ENCODE data around the gene NACC2.

NACC2 gene

DNA sequence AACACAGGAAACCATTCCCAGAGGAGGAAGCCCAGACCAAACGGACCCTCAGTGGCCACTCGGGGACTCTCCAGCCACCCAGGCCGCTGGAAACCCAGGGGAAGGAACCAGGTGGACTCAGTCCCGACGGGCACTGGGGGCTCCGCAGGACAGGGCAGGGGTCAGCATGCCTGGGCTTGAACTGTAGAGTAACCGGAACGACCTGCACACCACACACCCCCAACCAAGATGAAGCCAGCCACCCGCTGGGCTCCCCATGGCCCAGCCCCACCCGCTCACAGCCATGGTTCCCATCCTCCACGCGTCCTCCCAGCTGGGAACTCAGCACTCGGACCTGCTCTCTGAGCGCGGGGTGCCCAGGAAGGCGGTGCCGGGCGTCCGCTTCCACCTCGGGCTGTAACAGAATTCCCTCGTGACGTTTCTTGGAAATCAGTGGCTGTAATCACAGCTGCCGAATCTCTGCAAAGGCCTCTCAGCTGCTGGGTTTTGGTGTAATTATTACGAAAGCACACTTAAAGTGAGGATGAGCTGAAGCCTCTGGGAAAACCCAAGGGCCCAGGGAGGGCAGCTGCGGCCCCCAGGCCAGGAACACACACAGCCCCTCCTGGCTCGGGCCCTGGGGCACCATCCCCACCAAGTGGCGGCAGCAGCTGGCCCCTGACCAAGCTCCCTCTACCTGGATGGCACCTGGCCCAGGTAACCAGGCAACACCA, 13.8 kb downstream of the NACC2 start:
- Histone ChIP-seq H3K9me3 (replicated peaks; ENCODE audit: low read length) (no peaks in the 10 kb centered on the region), H3K36me3 (ENCODE audit: insufficient read depth, low read length) (peaks cover 4% of the 10 kb centered on the region), H3K4me1 (ENCODE audit: control insufficient read depth, insufficient read depth, low read length) (peaks cover 27% of the 10 kb centered on the region), H3K9ac (ENCODE audit: low read depth, low read length) (no peak overlapping the region), H3K4me3 (ENCODE audit: low read length) (no peak overlapping the region), H3K4me2 (ENCODE audit: low read length) (no peak overlapping the region), H3K27me3 (ENCODE audit: control insufficient read depth, insufficient read depth, low read length) (no peaks in the 10 kb centered on the region)

DNA sequence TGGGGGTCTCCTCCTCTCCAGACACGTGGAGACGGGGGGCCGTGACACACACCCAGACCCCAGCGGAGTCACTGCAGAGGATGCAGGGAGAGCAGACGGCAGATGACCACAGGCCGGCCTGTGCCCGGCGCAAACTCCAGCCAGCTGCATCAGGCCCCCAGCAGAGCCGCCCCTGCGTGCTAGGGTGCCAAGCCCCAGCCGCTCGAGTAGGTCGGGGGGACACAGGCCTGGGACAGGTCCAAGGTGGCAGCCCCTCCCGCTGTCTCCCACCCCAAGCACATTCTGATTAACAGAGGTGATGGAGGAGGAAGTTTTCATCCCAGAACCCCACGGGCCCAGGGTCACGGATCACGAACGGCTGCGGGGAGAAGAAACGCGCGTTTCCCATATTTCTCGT, 14.4 kb downstream of the NACC2 start:
- Histone ChIP-seq H3K27me3 (ENCODE audit: control insufficient read depth, insufficient read depth, low read length) (no peaks in the 10 kb centered on the region), H3K4me3 (ENCODE audit: low read length) (no peak overlapping the region), H3K4me1 (ENCODE audit: control insufficient read depth, insufficient read depth, low read length) (peaks cover 21% of the 10 kb centered on the region), H3K9ac (ENCODE audit: low read depth, low read length) (no peak overlapping the region), H3K9me3 (replicated peaks; ENCODE audit: low read length) (no peaks in the 10 kb centered on the region), H3K4me2 (ENCODE audit: low read length) (no peak overlapping the region), H3K36me3 (ENCODE audit: insufficient read depth, low read length) (peaks cover 4% of the 10 kb centered on the region)

DNA sequence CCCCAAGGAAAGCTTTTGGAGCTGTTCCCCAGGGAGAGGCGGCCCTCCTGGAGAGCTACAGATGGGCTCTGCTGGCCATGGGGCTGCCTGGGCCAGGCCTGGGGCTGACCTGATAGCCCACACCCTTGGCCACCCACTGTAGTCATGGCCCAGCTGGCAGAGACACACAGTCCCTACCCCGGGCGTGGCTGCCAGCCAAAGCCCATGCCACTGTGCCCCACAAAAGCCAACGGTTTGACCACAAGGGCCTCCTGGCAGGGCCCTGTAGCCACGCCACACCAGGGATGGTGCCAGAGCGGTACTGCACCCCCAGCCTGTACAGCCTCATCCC, 15.2 kb downstream of the NACC2 start:
- no peak overlapping the region for H3K9ac ChIP-seq (ENCODE audit: low read depth, low read length)
- H3K4me2 ChIP-seq (ENCODE audit: low read length): no peak overlapping the region
- no peaks in the 10 kb centered on the region for H3K27me3 ChIP-seq (ENCODE audit: control insufficient read depth, insufficient read depth, low read length)
- H3K9me3 ChIP-seq (replicated peaks; ENCODE audit: low read length): no peaks in the 10 kb centered on the region
- no peak overlapping the region for H3K4me3 ChIP-seq (ENCODE audit: low read length)
- H3K36me3 ChIP-seq (ENCODE audit: insufficient read depth, low read length): peaks cover 6% of the 10 kb centered on the region
- H3K4me1 ChIP-seq (ENCODE audit: control insufficient read depth, insufficient read depth, low read length): peaks cover 18% of the 10 kb centered on the region

DNA sequence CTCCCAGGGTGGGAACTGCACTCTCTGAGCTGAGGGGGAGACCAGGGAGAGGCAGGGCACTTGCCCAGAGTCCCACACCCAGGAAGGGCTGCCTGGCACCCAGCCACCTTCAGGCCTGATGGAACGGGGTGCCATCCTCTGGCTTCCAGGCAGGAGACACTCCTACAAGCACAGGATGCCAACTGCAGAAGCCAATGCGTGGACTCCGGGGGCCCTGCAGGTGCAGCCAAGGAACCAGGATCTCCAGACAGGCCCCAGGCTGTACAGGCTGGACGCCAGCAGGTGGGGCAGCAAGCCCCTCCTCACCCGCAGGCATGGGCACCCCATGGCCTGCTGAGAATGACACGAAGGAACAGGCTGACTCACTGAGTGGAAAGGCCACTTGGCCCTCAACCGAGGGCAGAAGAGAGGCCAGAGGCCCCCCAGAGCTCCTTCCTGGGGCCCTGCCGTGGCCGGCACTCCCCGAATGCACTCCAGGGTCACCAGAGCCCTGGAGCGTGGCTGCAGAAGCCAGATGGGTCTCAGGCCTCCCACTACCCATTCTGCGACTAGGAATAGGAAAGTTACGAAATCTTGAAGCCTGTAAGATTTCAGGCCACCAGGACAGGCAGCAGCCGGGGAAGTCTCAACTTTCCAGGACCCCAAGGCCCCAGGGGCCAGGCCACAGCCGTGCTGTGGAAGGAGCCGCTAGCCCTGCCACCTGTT, 15.7 kb downstream of the NACC2 start:
- H3K27me3 ChIP-seq (ENCODE audit: control insufficient read depth, insufficient read depth, low read length): no peaks in the 10 kb centered on the region
- H3K9me3 ChIP-seq (replicated peaks; ENCODE audit: low read length): no peaks in the 10 kb centered on the region
- no peak overlapping the region for H3K4me3 ChIP-seq (ENCODE audit: low read length)
- H3K9ac ChIP-seq (ENCODE audit: low read depth, low read length): no peak overlapping the region
- H3K4me1 ChIP-seq (ENCODE audit: control insufficient read depth, insufficient read depth, low read length): peaks cover 18% of the 10 kb centered on the region
- H3K36me3 ChIP-seq (ENCODE audit: insufficient read depth, low read length): peaks cover 11% of the 10 kb centered on the region
- no peak overlapping the region for H3K4me2 ChIP-seq (ENCODE audit: low read length)

DNA sequence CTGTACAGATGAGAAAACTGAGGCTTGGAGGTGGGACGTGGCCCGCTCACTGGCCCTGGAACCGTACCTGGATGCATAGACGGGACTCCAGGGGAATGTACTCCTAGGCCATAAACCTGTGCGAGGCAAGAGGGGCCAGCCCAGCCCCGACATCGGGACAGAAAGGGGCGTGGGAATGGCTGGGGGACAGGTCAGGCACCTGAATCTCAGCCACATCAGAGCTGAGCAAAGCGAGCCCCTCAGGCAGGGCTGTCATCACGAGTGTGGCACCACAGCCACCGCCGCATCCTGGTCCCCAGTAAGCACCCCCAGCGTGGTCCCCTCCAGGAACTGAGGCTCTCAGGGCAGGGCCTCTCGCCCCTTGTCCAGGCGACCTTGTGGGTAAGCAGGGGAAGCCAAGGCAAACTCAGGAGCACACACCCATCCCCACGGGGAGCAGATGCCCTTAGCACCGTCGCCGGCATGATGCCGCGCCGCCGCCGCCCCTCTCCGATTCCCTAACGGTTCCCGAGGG, 16.5 kb downstream of the NACC2 start:
- Histone ChIP-seq H3K9ac (ENCODE audit: low read depth, low read length) (no peak overlapping the region), H3K27me3 (ENCODE audit: control insufficient read depth, insufficient read depth, low read length) (no peaks in the 10 kb centered on the region), H3K9me3 (replicated peaks; ENCODE audit: low read length) (no peaks in the 10 kb centered on the region), H3K4me3 (ENCODE audit: low read length) (no peak overlapping the region), H3K4me1 (ENCODE audit: control insufficient read depth, insufficient read depth, low read length) (peaks cover 18% of the 10 kb centered on the region), H3K4me2 (ENCODE audit: low read length) (no peak overlapping the region), H3K36me3 (ENCODE audit: insufficient read depth, low read length) (peaks cover 11% of the 10 kb centered on the region)

DNA sequence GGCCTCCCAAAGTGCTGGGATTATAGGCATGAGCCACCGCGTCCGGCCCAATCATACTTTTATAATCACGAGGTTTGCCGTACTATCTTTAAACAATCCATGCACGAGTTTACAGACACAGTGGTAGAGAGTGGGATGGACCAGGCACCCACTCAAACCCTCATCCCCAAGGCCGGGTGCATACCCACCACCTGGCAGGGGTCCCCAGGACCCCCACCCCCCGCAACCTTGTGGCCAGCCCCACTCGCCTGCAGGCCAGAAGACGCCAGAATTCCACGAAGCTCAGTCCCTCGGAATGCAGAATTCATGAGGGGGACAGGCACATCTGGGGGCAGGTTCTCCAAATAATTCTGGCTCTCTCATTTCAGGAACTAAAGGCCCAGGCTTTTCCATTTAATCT, 17.1 kb downstream of the NACC2 start:
- Histone ChIP-seq H3K4me1 (ENCODE audit: control insufficient read depth, insufficient read depth, low read length) (peaks cover 18% of the 10 kb centered on the region), H3K4me3 (ENCODE audit: low read length) (no peak overlapping the region), H3K4me2 (ENCODE audit: low read length) (no peak overlapping the region), H3K9me3 (replicated peaks; ENCODE audit: low read length) (no peaks in the 10 kb centered on the region), H3K27me3 (ENCODE audit: control insufficient read depth, insufficient read depth, low read length) (no peaks in the 10 kb centered on the region), H3K36me3 (ENCODE audit: insufficient read depth, low read length) (peaks cover 9% of the 10 kb centered on the region), H3K9ac (ENCODE audit: low read depth, low read length) (no peak overlapping the region)

DNA sequence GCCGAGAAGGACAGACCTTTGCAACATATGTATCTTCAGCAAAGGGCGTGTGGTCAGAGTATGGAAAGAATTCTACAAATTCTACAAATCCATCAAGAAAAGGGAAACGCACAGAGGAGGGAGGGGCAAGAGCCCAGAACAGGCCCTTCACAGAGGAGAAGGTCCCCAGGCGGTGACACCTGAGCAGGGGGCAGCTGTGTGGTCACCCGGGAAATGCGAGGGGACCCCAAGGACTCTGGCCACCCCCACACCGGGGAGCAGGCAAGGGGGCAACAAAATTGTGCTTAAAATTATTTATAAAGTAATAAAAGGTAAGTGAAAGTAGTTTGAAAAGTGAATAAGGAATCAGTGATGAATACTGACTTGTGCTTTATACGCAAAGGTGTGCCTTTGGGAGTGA, 17.6 kb downstream of the NACC2 start:
- Histone ChIP-seq H3K36me3 (ENCODE audit: insufficient read depth, low read length) (peaks cover 7% of the 10 kb centered on the region), H3K4me1 (ENCODE audit: control insufficient read depth, insufficient read depth, low read length) (peaks cover 18% of the 10 kb centered on the region), H3K9me3 (replicated peaks; ENCODE audit: low read length) (no peaks in the 10 kb centered on the region), H3K4me3 (ENCODE audit: low read length) (no peak overlapping the region), H3K9ac (ENCODE audit: low read depth, low read length) (no peak overlapping the region), H3K27me3 (ENCODE audit: control insufficient read depth, insufficient read depth, low read length) (no peaks in the 10 kb centered on the region), H3K4me2 (ENCODE audit: low read length) (no peak overlapping the region)

DNA sequence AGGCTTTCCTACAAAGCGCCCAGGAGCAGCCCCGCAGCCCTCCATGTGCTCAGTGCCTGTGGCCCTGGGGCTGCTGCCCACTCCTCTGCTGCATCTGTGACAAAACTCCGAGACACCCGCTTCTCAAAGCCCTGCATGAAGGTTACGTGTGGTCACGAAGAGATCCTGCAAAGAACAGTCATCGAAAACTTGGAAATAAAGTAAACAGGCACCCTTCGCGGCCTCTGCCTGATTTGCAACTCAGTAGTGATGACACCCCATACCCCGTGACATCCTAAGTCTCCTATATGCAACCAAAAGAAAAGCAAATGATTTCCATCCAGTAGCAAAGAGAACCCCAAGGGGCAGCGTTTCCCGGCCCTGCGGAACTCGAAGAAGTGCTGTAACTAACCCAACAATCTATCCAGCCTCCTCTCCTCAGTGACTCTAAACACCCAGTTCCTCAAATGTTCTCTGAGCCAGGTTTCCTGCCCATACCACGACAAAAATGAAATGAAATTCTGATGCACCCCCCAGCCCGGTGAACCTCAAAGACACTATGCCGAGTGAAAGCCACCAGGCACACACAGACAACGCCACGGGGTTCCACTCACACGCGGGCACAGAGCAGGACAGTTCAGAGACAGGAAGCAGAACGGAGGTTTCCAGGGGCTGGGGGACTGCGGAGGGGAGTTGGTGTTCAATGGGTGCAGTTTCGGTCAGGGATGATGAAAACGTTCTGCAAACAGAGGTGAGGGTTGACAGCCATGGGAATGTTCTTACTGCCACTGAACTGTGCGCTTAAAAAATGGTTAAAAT, 19.0 kb downstream of the NACC2 start:
- no peaks in the 10 kb centered on the region for H3K27me3 ChIP-seq (ENCODE audit: control insufficient read depth, insufficient read depth, low read length)
- H3K4me2 ChIP-seq (ENCODE audit: low read length): no peak overlapping the region
- H3K36me3 ChIP-seq (ENCODE audit: insufficient read depth, low read length): peaks cover 7% of the 10 kb centered on the region
- H3K4me3 ChIP-seq (ENCODE audit: low read length): no peak overlapping the region
- H3K4me1 ChIP-seq (ENCODE audit: control insufficient read depth, insufficient read depth, low read length): peaks cover 15% of the 10 kb centered on the region
- no peak overlapping the region for H3K9ac ChIP-seq (ENCODE audit: low read depth, low read length)
- no peaks in the 10 kb centered on the region for H3K9me3 ChIP-seq (replicated peaks; ENCODE audit: low read length)

DNA sequence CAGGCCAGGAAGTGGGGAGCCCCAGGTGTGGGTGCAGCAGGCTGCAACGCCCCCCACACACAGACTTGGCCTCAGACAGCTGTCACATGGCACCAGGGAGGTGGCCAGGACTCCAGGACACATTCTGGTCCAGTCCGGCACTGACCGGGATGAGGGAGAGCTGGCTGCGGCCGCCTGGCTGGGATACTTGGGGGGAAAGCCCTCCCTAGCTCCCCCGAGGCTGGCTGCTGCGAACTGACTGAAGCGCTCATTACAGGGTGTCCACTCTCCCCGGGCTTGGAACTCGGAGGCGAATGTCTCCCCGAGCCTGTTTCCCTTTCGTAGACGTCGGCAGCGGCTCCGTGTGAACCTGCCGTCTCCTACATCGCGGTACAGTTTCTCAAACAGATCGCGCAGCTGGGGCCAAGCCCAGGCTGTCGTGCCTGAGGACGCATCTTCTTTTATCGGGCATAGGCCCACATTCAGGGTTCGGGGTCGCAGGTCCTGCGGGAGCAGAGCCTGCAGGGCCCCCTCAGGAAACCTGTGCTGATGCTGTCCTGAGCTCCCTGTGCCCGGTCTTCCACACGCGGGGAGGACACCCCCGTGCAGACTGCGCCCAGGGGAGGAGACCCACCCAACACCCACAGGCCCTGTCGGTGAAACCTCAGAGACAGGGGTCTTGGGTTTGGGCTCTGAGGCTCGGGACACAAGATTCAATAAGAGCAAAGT, 19.8 kb downstream of the NACC2 start:
- Histone ChIP-seq H3K4me1 (ENCODE audit: control insufficient read depth, insufficient read depth, low read length) (peaks cover 13% of the 10 kb centered on the region), H3K9ac (ENCODE audit: low read depth, low read length) (no peak overlapping the region), H3K4me3 (ENCODE audit: low read length) (no peak overlapping the region)

DNA sequence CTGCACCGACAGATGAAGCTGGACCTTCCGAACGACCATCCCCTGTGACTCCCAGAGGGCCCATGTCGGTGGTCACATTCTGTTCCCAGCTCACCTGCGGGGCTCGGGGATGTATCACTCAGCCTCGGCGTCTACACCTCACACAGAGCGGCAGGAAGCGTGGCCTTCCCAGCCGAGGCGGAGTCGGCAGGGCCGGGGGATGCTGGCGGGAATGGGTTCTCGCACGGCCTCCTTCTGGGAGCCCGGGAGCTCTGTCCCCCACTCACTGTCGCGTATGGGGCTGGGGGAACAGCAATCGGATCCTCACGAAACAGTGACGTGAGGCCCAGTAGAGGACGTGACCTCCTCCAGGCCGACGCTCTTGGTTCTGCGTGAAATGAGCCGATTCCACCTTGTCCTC, 20.4 kb downstream of the NACC2 start:
- no peaks in the 10 kb centered on the region for H3K27me3 ChIP-seq (ENCODE audit: control insufficient read depth, insufficient read depth, low read length)
- peaks cover 7% of the 10 kb centered on the region for H3K36me3 ChIP-seq (ENCODE audit: insufficient read depth, low read length)
- no peak overlapping the region for H3K4me2 ChIP-seq (ENCODE audit: low read length)
- no peaks in the 10 kb centered on the region for H3K9me3 ChIP-seq (replicated peaks; ENCODE audit: low read length)
- H3K4me3 ChIP-seq (ENCODE audit: low read length): no peak overlapping the region
- H3K9ac ChIP-seq (ENCODE audit: low read depth, low read length): no peak overlapping the region
- peaks cover 7% of the 10 kb centered on the region for H3K4me1 ChIP-seq (ENCODE audit: control insufficient read depth, insufficient read depth, low read length)

More for the DNA sequence above, 19.8 kb downstream of the NACC2 start:
- Histone ChIP-seq H3K4me2 (ENCODE audit: low read length) (no peak overlapping the region), H3K36me3 (ENCODE audit: insufficient read depth, low read length) (peaks cover 7% of the 10 kb centered on the region), H3K27me3 (ENCODE audit: control insufficient read depth, insufficient read depth, low read length) (no peaks in the 10 kb centered on the region), H3K9me3 (replicated peaks; ENCODE audit: low read length) (no peaks in the 10 kb centered on the region)
